ENCODE measurements around the gene PRDM10. TPM values are rescaled to one million over a fixed set of nuclear protein-coding genes. Genes with fewer than 3 reads are reported as not detected.
"Not testable (repeated sequence)": the region's sequence is repeated elsewhere in the genome, so short reads cannot be mapped to it uniquely, and the experiment has no call there.

Gene PRDM10, protein sequence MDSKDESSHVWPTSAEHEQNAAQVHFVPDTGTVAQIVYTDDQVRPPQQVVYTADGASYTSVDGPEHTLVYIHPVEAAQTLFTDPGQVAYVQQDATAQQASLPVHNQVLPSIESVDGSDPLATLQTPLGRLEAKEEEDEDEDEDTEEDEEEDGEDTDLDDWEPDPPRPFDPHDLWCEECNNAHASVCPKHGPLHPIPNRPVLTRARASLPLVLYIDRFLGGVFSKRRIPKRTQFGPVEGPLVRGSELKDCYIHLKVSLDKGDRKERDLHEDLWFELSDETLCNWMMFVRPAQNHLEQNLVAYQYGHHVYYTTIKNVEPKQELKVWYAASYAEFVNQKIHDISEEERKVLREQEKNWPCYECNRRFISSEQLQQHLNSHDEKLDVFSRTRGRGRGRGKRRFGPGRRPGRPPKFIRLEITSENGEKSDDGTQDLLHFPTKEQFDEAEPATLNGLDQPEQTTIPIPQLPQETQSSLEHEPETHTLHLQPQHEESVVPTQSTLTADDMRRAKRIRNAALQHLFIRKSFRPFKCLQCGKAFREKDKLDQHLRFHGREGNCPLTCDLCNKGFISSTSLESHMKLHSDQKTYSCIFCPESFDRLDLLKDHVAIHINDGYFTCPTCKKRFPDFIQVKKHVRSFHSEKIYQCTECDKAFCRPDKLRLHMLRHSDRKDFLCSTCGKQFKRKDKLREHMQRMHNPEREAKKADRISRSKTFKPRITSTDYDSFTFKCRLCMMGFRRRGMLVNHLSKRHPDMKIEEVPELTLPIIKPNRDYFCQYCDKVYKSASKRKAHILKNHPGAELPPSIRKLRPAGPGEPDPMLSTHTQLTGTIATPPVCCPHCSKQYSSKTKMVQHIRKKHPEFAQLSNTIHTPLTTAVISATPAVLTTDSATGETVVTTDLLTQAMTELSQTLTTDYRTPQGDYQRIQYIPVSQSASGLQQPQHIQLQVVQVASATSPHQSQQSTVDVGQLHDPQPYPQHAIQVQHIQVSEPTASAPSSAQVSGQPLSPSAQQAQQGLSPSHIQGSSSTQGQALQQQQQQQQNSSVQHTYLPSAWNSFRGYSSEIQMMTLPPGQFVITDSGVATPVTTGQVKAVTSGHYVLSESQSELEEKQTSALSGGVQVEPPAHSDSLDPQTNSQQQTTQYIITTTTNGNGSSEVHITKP
- polyA plus RNA-seq (2014; cell fraction: cytosol; rRNA removed): 3.8 and 8.4 TPM in 2 replicates
- 6.0 TPM in 2 replicates for polyA plus RNA-seq (2014; cell fraction: nucleus; rRNA removed)

DNA sequence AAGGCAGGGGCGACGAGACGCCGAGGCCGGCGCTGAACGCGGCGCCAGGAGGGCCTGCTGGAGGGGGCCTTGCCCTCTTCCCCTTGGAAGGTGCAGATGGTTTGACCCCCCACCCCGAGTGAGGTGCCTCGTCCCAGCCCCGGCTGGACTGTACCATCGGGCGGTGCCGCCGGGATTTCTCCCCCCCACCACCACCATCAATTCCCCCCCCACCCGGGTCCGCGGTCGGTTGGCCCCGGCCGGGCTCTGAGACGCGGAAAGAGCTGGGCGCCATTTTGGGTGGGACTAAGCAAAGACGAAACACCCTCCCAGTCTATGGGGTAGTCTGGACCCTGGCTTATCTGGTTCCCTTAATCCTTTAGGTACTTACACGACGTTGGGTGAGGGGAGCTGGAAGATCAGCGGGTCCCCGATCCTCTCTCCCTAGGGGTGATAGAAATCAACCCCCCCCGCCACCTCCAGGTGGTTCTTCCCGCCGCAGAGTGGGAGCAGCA, at the start of gene PRDM10:
TSS of gene PRDM10 (minus strand) at position 484 of the 494 bp plus-strand sequence. CDS start 41,871 bp downstream, outside the sequence.
- no peak for DNase-seq (ENCODE audit: low spot score)

DNA sequence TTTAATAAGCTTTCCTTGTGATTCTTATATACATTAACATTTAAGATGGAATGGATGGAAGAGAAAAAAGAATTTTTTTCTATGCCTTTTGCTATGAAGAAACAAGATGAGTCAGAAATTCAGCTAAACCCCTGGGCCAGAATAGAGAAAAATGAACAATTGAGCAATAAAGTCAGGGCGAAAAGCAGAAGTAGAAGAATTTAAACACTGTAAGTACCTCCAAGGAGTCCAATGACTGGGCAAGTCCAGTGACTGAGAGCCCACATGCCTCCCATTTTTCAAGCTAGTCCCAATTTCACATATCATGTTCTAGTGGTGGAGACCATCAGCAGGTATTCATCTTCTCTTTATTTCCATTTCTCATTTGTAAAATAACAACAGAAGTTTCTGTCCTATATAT, 48.4 kb upstream of the PRDM10 start:
- DNase-seq (ENCODE audit: low spot score): no peak

DNA sequence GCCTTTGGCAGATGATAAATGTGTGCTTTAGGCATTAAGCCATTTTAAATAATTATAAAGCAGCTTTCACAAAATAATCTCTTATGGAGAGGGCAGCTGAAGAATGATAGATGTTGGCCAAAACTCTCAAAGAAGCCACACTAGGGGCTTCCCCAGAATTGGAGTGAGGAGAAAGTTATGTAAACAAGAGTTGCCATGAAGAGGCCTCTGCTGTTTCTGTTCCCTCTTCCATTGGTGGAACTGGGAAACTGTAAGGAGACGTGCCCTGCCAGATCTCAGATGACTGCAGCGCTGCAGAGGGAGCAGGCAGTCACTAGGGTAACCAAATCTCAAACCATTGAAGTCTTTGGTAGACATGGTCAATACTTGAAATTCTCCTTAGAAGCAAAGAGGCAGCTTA, 47.6 kb upstream of the PRDM10 start:
- DNase-seq (ENCODE audit: low spot score): no peak

DNA sequence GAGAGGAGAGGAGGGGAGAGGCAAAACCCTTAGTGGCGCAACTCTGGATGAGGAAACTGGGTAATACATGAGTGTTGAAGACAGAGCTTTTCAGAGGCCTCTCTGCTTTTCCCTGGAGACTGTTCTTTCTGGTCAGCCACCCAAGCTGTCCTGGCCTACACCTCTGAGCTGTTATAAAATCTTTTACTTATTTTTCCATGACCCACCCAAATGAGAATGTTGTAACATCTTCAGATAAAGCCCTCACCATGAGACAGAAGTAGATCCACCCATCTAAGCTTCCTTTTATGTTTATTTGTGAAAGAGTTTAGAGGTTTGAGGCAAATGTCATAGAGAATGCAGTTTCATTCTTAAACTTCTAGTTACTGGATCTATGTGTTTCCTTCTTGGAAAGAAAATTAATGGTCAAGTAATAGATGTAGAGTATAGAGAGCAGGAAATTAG, 46.7 kb upstream of the PRDM10 start:
- DNase-seq (ENCODE audit: low spot score): no peak

DNA sequence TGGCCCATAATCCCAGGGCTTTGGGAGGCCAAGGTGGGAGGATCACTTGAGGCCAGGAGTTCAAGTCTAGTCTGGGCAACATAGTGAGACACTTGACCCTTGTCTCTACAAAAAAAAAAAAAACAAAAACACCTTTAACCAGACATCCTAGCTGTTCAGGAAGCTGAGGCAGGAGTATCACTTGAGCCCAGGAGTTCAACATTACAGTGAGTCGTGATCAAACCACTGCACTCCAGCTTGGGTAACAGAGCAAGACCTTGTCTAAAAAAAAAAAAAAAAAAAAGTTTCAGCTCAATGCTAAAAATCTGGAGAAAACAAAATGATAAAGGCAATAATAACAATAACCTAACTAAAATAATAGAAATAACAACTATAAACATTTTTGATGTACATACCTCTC, 44.5 kb upstream of the PRDM10 start:
- no peak for DNase-seq (ENCODE audit: low spot score)

DNA sequence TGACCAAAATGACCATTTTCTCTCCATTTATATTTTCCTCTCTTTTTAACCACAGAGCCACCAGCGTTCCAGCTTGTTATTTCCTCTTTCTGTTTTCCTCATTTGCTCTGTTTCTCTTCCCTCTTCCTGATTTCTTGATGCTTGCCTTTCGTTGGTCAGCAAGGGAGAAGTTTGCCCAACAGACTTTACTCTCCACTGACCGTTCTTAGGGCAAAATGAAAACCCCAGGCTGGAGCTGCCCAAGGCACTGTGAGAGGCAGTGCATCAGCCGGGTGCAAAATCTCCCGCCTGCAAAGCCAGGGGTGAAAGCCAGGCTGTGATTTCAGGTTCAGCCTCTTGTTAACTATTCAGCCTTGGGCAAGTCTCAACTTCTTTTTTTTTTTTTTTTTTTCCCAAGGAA, 40.9 kb upstream of the PRDM10 start:
- DNase-seq (ENCODE audit: low spot score): no peak

DNA sequence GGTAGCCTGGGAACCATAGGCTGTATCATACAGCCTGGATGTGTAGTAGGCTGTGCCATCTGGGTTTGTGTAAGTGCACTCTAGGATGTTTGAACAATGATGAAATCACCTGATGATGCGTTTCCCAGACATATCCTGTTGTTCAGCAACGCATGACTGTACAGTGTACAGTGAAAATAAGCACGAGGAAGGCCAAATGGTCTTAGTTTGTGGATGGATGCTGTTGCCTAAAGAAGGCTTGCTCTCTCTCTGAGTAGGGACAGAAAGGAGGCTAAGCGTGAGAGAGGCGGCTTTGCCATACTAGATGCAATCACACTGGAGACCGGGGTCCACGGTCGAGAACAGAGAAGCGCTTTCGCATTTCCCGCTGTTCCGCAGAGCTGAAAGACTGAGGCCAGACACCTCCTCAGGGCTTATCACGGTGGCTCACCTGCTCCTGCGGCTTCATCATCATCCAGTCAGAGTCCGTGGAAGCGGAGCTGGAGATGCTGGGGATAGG, 39.5 kb upstream of the PRDM10 start:
- DNase-seq (ENCODE audit: low spot score): no peak

DNA sequence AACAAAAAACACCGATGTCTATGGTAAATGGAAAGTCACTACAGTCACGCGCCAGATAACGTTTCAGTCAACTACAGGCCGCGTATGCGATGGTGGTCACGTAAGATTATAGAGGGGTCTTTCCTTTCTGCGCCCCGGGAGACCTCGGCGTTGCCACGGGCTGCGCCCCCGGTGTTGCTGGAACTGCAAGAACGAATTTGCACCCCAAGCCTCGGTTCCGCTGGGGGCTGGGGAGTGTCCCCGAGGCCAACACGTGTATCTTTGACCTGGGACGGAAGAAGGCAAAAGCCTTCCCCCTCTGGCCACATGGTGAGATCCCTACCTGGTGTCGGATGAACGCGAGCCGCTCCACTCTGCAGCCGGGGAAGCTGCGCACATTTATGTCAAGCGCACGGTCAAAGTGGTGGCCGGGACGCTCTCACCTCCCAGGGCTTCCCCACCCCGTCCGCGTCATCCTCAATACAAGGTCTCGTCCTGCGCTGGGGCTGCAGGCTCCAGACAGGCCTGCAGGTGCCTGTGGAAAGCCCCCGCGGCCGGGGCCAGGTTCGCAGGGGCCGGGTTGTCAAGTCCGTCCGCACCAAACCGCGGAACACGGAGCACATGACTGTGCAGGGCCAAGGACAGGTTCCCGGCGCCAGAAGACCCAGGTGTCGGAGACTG, 37.8 kb upstream of the PRDM10 start:
- no peak for DNase-seq (ENCODE audit: low spot score)

DNA sequence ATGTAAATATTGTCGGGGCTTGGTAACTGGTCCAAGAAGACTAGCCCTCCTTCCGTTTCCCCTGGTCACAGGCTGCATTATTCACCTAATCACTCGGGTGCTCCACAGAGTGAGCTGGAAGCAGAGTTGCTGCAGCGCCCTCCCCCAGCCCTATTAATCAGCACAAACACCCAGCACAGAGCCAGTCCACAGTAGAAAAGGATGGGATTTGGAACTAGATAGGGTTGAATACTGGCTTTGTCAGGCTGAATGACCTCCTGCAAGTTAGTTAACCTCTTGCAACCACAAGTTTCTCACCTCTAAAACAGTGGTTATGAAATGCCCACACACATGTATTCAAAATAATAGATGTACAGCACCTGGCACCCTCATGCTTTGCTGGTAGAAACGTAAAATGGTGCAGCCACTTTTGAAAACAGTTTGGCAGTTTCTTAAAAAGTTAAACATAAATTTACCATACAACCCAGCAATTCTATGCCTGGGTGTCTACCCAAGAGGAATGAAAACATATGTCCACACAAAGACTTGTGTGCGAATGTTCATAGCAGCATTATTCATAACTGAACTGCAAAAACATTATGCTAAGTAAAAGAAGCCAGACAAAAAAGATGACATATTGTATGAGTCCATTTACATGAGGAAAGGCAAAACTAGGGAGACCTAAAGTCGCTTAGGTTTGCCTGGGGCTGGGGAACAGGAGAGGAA, 35.4 kb upstream of the PRDM10 start:
- DNase-seq (ENCODE audit: low spot score): no peak

DNA sequence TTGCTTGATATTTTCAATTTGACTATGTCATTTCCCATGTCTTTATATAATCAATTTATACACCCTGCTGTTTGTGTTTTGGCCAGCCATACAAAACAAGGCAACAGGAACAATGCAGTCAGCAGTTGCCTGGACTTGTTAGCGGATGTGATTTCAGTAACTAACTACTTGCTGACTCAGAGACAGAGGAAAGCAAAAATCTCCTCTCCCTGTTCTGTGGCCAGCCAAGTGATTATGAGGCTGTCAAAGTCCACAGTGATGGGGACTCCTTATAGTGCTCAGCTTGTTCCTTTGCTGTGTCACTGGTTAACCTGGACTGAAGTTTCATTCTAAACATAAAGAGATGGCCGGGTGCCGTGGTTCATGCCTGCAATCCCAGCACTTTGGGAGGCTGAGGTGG, 34.4 kb upstream of the PRDM10 start:
- no peak for DNase-seq (ENCODE audit: low spot score)

DNA sequence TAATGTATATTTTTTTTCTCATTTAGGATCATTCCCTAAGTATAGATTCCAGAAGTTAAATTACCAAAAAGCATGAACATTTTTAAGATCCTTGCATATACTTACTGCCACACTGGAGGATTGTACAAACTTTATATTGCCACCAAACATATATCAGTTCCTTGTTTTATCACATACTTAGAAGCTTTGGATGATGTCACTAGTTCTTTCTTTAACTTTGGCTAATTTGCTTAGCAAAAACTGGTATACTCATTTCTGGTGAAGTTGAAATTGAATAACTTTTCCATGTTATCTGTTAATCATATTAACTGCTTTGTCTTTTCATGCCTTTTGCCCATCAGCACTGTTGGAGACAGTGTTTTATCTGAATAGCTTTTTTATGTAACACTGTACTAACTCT, 31.6 kb upstream of the PRDM10 start:
- DNase-seq (ENCODE audit: low spot score): no peak

DNA sequence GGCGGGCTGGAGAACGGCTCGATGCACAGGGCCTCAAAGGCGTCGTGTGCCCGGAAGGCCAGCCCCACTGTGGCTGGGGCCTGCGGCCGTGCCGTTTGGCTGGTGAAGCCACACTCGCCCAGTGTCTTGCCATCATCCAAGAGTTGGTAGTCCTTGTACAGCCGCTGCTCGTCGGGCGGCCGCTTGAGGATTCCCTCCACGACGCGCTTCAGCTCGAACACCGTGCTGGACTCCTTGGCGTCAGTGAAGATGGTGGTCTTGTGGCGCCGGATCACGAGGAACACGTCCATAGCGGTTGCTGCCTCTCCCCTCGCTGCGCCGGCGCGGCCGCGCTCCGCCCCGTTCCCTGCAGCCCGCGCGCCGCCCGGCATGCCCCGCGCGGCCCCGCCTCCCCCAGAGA, 30.3 kb upstream of the PRDM10 start:
- DNase-seq (ENCODE audit: low spot score): no peak

DNA sequence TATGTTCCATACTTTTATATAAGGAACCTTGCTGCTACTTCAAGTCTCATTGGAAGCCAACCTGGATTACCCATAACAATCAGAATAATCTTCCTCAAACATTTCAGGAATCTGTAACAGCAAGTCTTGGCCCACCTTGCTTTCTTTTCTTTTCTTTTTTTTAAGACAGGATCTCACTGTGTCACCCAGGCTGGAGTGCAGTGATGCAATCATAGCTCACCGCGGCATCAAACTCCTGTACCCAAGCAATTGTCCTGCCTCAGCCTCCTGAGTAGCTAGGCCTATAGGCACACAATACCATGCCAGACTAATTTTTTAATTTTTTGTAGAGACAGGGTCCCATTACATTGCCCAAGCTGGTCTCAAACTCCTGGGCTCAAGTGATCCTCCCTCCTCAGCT, 29.3 kb upstream of the PRDM10 start:
- DNase-seq (ENCODE audit: low spot score): no peak

DNA sequence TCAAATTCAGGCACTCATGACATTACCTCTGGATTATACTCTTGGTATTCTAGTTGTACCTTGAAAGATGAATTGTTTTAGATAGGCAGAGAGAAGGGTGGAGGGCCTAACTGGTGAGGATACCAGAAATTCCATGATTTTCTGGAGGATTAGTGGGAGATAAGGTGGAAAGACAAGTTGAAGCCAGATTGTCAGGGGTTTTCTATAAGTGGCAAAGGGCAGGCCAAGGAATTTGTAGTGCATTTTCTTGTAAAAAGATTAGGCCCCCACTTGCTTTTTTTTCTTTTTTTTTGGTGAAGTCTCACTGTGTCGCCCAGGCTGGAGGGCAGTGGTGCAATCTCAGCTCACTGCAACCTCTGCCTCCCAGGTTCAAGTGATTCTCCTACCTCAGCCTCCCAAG, 28.4 kb upstream of the PRDM10 start:
- no peak for DNase-seq (ENCODE audit: low spot score)

DNA sequence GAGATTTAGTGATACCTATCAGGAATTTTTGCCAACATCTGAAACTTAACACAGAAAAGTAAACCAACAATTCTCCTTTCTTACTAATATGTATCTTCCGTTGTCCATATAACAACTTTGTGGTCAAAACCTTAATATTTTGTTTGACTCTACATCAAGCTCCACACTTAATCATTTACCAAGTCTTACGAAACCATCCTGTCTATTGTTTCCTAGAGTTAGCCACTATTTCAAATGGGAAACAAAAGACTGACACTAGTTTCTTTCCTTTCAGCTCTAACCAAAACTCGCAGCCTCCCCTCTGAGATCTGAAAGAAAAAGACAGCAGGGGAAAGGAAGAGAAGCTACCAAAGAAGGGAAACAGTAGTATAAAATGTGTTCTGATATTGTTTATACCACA, 26.5 kb upstream of the PRDM10 start:
- no peak for DNase-seq (ENCODE audit: low spot score)

DNA sequence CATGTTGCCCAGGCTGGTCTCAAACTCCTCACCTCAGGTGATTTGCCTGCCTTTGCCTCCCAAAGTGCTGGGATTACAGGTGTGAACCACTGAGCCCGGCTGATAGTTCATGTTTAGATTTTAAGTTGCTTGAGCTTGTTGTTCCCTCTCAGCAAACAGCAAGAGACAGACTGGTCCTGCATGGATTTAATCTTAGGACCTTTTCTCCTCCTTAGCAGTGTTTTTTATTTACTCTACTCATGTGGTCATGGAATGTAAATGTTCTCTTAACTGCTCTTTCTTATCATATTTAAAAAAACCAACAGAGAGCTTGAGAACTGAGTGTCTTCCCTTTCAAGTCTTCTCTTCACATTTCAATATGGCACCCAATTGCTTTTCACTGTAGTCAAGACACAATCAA, 22.7 kb upstream of the PRDM10 start:
- DNase-seq (ENCODE audit: low spot score): no peak

DNA sequence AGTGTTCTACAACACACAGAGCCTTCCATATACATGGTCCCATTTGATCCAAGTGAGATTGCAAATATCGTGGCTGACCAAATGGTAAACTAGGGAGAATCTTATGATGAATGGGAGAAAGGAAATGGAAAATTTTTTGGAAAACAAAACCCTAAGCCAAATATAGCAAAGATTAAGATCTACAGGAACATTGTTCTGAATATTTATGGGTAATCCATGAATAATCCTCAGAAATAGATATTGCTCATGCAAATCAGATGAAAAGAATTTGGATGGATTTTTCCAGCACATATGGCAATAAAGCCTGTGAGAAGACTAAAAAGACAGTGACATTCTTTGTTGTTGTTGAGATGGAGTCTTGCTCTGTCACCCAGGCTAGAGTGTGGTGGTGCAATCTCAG, 21.7 kb upstream of the PRDM10 start:
- no peak for DNase-seq (ENCODE audit: low spot score)

DNA sequence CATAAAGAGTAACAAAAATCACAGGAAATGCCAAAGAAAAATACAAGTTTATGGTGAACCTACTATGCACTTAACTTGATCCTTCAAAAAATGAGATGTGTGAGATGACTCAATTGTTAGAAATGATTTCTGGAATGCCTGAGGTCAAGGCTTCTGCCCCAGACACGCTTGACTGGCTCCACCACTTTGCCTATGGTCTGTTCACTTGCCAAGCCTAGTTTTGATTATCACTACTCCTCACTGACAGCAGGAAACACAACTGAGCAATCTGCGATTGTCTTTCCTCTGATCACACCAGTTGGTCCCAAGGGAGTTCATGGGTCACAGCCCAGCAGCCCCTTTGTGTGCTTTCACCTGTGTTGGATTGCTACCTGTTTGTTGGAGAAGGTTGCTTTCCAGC, 20.6 kb upstream of the PRDM10 start:
- DNase-seq (ENCODE audit: low spot score): no peak

DNA sequence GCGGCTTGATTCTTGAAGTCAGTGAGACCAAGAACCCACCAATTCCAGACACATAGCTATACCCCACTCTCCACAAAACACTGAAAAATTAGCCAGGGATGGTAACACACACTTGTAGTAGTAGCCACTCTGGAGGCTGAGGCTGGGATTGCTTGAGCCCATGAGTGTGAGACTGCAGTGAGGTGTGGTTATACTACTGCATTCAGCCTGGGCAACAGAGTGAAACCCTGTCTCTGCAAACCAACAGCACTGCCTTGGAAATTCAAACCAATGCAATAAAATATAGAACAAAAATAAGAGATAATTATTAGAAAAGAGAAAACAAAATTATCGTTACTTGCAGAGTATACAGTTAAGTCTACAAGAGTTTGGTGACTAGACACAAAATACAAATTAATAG, 20.2 kb upstream of the PRDM10 start:
- DNase-seq (ENCODE audit: low spot score): no peak

DNA sequence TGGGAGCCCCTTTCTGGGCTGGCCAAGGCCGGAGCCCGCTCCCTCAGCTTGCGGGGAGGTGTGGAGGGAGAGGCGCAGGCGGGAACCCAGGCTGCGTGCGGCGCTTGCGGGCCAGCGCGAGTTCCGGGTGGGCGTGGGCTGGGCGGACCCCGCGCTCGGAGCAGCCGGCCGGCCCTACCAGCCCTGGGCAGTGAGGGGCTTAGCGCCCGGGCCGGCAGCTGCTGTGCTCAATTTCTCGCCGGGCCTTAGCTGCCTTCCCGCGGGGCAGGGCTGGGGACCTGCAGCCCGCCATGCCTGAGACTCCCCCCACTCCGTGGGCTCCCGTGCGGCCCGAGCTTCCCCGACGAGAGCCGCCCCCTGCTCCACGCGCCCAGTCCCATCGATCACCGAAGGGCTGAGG, 19.0 kb upstream of the PRDM10 start:
- not testable (repeated sequence) for DNase-seq (ENCODE audit: low spot score)
